Measurements from ENCODE around the gene CHRND. TPM values are rescaled to one million over a fixed set of nuclear protein-coding genes. Genes with fewer than 3 reads are reported as not detected.

CHRND gene
- total RNA-seq (2021; fragmentation: NEBNext Ultra II Directional; extraction: Animal tissue kit (Norgen Biotek cat#: 25700)) = not detected
- long read RNA-seq = 0 reads

DNA sequence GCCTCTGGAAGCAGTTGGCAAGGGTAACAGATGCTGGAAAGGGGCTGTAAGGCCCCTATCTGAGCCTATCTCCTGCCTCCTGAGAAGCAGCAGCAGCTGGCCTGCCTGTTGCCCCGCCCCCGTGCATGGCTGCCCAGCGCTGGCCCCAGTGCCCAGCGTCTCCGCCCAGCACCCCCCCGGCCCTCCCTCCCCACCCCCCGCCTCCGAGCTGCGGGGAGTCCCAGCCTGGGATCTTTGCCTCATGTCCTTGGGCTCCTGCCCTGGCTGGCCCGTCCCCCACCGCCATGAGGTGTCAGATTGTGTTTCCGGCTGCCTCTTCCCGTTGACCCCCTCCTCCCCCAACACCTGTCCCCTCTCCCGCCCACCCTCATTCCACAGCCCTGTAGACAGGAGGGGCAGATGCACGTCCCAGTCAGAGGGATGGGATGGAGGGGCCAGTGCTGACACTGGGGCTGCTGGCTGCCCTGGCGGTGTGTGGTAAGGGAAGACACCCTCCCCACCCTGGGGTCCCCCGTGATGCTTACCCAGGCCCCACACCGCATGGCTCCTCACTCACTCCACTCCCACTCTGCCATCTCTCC lies at the start of gene CHRND:
Gene CHRND, plus strand, starts transcription at position 370 of the 581 bp plus-strand sequence. Its CDS starts 56 bp downstream, at position 426.
- TF ChIP-seq, protein P1, sequence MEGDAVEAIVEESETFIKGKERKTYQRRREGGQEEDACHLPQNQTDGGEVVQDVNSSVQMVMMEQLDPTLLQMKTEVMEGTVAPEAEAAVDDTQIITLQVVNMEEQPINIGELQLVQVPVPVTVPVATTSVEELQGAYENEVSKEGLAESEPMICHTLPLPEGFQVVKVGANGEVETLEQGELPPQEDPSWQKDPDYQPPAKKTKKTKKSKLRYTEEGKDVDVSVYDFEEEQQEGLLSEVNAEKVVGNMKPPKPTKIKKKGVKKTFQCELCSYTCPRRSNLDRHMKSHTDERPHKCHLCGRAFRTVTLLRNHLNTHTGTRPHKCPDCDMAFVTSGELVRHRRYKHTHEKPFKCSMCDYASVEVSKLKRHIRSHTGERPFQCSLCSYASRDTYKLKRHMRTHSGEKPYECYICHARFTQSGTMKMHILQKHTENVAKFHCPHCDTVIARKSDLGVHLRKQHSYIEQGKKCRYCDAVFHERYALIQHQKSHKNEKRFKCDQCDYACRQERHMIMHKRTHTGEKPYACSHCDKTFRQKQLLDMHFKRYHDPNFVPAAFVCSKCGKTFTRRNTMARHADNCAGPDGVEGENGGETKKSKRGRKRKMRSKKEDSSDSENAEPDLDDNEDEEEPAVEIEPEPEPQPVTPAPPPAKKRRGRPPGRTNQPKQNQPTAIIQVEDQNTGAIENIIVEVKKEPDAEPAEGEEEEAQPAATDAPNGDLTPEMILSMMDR (IDR thresholded peaks at IDR 0.05) = no peak
- no peak for DNase-seq
- no peaks in the 10 kb centered on the region for H3K4me1 Mint-ChIP-seq (ENCODE audit: low read depth)
- H3K4me3 Mint-ChIP-seq = no peak within 1 kb of the TSS
- H3K27me3 Mint-ChIP-seq (ENCODE audit: insufficient read depth) = peaks cover 24% of the 10 kb centered on the region
- no peak within 1 kb of the TSS for H3K27ac Mint-ChIP-seq
- H3K9me3 Mint-ChIP-seq = no peaks in the 10 kb centered on the region
- H3K36me3 Mint-ChIP-seq (ENCODE audit: low read depth) = no peaks in the 10 kb centered on the region

DNA sequence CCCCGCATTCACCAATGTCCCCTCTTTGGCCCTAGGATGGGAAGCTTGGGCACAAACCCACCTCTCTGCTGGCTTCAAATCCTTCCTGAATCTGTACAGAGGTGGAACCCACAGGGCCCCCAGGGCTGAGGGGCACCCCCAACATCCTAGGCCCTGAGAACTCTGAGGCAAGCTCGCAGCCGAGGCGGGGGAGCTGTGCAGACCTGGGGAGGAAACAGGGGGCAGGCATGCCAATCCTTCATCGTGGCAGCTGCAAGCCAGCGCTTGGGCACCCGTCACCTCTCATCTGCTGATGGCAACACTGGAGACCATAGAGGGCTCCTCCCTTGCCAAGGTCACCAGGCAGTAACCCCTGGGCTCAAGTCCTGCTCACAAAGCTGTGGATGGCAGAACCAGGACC lies 49.2 kb upstream of the CHRND start:
- H3K4me1 Mint-ChIP-seq (ENCODE audit: low read depth) = no peaks in the 10 kb centered on the region
- H3K9me3 Mint-ChIP-seq = no peaks in the 10 kb centered on the region
- no peak for DNase-seq
- H3K27ac Mint-ChIP-seq = no peak overlapping the region
- H3K36me3 Mint-ChIP-seq (ENCODE audit: low read depth) = no peaks in the 10 kb centered on the region
- peaks cover 47% of the 10 kb centered on the region for H3K27me3 Mint-ChIP-seq (ENCODE audit: insufficient read depth)
- no peak overlapping the region for H3K4me3 Mint-ChIP-seq
- TF ChIP-seq, protein P1 (IDR thresholded peaks at IDR 0.05) = no peak

DNA sequence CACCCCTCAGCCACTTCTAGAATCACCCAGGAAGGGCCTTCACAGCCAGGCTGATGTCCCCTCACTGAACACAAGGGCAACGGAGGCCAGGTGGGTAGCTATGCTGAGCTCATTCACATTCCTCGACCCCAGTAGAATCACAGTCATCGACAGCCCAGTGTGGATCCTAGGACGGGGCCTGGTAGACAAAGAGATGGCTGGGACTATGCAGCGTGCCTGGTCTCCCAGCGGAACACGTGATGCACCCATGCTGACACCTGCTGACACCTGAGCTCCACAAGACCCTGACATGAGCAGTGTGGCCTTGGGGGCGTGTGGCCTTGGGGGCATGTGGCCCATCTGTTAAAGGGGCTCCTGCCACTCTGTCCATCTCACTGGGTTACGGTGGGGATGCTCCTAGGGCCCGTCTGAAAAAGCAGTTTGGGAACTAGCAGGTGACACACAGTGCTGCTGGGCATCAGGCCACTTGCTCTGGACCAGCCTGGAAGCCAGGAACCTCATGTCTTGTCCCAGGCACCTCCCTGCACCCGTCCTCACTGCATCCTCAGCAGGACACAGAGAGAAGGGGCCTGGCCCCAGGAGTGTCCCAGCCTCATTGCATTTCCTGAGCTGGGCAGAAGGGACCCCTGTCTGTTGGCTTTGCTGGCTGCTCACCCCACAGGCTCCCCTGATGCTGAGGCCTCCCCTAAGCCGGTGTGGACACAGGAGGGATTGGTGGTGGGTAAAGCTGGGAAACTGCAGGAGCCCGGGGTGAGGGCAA lies 48.0 kb upstream of the CHRND start:
- Mint-ChIP-seq H3K36me3 (ENCODE audit: low read depth) (no peaks in the 10 kb centered on the region), H3K4me1 (ENCODE audit: low read depth) (no peaks in the 10 kb centered on the region), H3K4me3 (no peak overlapping the region), H3K27ac (no peak overlapping the region), H3K27me3 (ENCODE audit: insufficient read depth) (peaks cover 41% of the 10 kb centered on the region), H3K9me3 (no peaks in the 10 kb centered on the region)
- TF ChIP-seq, protein P1 (IDR thresholded peaks at IDR 0.05) = no peak
- no peak for DNase-seq

DNA sequence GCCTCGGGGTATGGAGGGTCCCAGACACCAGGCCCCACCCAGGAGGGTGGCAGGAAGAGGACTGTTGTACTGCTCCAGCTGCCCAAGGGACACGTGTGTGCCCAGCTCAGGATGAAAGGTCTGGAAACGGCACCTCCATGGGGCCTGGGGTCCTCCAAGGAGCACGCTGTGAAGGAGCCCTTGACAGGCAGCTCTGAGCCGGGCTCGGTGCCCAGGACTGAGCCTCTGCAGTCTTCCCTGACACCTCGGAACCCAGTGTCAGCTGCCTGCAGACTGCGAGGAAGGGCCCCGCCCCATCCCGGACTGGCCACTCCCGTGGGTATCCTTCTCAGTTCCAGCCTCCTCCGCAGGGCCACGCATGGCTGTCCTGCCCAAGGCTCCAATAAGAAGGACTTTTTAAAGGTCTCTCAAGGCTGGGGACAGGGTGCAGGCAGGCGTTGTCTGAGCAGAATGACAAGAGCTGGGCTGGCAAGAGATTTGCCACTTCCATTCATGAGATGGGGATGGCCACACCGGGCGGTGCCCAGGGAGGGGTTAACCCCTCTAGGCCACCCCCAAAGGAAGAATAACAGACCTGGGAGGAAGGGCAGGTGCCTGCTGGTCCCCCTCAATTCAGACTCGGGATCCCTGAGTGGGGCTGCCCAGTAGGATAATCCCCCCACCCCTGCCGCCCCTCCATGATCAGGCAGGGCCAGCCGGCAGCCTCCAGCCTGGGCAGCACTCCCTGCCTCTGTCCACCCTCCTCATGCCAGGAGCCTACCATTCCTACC lies 47.2 kb upstream of the CHRND start:
- Mint-ChIP-seq H3K4me3 (no peak overlapping the region), H3K27ac (no peak overlapping the region), H3K4me1 (ENCODE audit: low read depth) (no peaks in the 10 kb centered on the region), H3K36me3 (ENCODE audit: low read depth) (no peaks in the 10 kb centered on the region), H3K9me3 (no peaks in the 10 kb centered on the region), H3K27me3 (ENCODE audit: insufficient read depth) (peaks cover 34% of the 10 kb centered on the region)
- no peak for DNase-seq
- TF ChIP-seq, protein P1 (IDR thresholded peaks at IDR 0.05) = no peak

DNA sequence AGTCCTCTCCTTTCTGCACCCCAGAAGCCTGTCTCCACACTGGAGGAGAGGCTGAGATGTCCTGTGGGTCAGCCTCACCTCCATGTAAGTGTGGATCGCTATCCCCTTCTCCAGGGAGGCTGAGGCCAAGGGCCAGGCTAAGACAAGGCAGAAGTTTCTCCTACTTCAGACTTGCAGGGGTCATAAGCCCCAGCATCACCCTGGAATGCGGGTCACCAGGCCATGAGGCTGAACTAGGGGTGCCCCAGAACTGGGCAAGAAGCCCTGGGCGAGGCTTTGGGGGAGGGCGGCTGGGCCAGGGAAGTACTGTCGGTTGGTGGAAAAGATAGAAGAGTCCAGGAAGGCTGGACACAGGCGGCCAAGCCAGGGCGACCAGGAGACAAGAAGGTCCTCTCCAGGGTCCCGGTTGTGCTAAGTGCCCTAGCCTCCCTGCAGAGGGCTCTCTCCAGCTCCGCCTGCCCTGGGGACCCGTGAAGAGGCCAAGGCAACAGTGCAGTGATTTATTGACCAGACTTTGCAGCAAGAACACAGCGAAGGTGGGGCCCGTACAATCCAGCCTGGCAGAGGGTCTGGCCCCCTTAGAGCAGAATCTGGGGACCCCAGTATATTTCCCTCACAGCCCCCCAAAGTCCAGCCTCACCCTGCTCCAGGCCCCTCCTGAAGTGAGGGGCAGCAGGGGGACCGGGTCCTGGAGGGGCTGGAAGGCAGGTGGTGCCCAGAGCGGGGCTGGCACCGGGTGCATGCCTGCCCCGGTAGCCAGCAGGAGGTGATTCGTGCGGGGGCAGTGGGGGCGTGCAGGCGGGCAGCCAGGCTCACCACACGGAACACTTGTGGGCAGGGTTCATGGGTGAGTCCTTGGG lies 46.4 kb upstream of the CHRND start:
- no peaks in the 10 kb centered on the region for H3K36me3 Mint-ChIP-seq (ENCODE audit: low read depth)
- no peaks in the 10 kb centered on the region for H3K4me1 Mint-ChIP-seq (ENCODE audit: low read depth)
- H3K4me3 Mint-ChIP-seq = no peak overlapping the region
- H3K27me3 Mint-ChIP-seq (ENCODE audit: insufficient read depth) = peaks cover 30% of the 10 kb centered on the region
- no peak for DNase-seq
- no peaks in the 10 kb centered on the region for H3K9me3 Mint-ChIP-seq
- TF ChIP-seq, protein P1 (IDR thresholded peaks at IDR 0.05) = no peak
- H3K27ac Mint-ChIP-seq = no peak overlapping the region

Measured in HFFc6 (cell line).